Sigmoid colon (tissue), 4 donors: Measurements from ENCODE around the gene PRSS22.

Experiments used
- CTCF ChIP-seq, 4 experiments: fragments of 450-650 bp in 3 of 4; fragments of 200-600 bp in 1 of 4; IDR thresholded peaks; one replicate each; pipeline ENCODE4 v1.5.1; 2016 to 2019; ENCODE audit warnings: antibody characterized with exemption in 4 of 4, mild to moderate bottlenecking in 3 of 4, moderate library complexity in 2 of 4
- EP300 ChIP-seq, 4 donors: sonication (generic); formaldehyde crosslinking; IDR thresholded peaks; one replicate each; pipeline ENCODE4 v1.6.1; 2017; ENCODE audit warnings: antibody characterized with exemption in 4 of 4
- POLR2A ChIP-seq, 2 donors: fragments of 450-650 bp; IDR thresholded peaks; one replicate each; pipeline ENCODE4 v1.6.1; 2016; ENCODE audit warnings: antibody characterized with exemption in 2 of 2, mild to moderate bottlenecking in 2 of 2, moderate library complexity in 2 of 2
- POLR2AphosphoS5 ChIP-seq, 4 donors: sonication (generic); formaldehyde crosslinking; IDR thresholded peaks; one replicate each; pipeline ENCODE4 v1.6.1; 2017; ENCODE audit warnings: antibody characterized with exemption in 4 of 4

- TF ChIP-seq POLR2AphosphoS5 (IDR thresholded peaks at IDR 0.05) (no peak), EP300 (IDR thresholded peaks at IDR 0.05) (no peak), CTCF (IDR thresholded peaks at IDR 0.05) (no peak), POLR2A (IDR thresholded peaks at IDR 0.05) (no peak)
Measured at GRCh38 chr16:2884041-2884451, 26.1 kb upstream of the PRSS22 start.
